ENCODE measurements around the gene MYO3A.

MYO3A gene

DNA sequence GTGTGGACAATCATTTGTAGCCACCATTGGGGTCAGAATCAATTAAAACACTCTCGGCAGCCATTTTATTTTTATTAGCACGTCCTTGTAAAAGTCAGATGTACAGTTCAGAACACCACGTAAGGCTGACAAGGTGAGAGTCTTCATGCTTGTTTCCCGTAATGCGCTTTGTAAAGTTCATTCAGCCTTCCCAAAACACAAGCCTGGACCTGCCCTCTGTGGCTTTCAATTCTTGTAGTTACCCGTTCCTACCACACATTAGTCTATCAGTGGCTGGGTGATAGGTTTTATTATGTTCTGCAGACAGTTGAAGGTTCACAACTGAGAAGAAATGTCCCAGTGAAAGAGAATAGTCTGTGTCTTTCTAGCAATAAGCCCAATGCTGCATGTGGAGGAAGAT lies 317.9 kb downstream of the MYO3A start:
- TF ChIP-seq, protein P1, sequence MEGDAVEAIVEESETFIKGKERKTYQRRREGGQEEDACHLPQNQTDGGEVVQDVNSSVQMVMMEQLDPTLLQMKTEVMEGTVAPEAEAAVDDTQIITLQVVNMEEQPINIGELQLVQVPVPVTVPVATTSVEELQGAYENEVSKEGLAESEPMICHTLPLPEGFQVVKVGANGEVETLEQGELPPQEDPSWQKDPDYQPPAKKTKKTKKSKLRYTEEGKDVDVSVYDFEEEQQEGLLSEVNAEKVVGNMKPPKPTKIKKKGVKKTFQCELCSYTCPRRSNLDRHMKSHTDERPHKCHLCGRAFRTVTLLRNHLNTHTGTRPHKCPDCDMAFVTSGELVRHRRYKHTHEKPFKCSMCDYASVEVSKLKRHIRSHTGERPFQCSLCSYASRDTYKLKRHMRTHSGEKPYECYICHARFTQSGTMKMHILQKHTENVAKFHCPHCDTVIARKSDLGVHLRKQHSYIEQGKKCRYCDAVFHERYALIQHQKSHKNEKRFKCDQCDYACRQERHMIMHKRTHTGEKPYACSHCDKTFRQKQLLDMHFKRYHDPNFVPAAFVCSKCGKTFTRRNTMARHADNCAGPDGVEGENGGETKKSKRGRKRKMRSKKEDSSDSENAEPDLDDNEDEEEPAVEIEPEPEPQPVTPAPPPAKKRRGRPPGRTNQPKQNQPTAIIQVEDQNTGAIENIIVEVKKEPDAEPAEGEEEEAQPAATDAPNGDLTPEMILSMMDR (IDR thresholded peaks at IDR 0.05; ENCODE audit: borderline replicate concordance, insufficient read depth, low read depth, low read length) = no peak
- no peak overlapping the region for H3K4me3 ChIP-seq (ENCODE audit: low read depth, low read length)

DNA sequence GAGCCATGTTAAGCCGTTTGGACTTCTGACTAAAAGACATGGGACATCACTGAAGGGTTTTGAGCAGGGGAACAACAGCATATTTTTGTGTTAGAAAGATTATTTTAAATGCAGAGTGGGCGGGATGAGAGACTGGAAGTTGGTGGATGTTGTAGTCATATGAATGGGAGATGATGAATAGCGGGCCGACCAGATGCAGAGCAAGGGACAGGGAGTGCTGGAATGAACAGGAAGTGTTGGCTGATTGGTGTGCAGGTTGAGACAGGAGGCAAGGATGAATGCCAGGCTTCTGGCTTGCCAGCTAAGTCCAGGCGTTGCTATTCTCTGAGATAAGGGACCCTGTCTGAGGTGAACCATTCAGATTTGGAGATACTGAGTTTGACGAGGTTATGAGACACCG lies 320.6 kb downstream of the MYO3A start:
- TF ChIP-seq, protein P1 (IDR thresholded peaks at IDR 0.05; ENCODE audit: borderline replicate concordance, insufficient read depth, low read depth, low read length) = no peak
- H3K4me3 ChIP-seq (ENCODE audit: low read depth, low read length) = no peak overlapping the region

DNA sequence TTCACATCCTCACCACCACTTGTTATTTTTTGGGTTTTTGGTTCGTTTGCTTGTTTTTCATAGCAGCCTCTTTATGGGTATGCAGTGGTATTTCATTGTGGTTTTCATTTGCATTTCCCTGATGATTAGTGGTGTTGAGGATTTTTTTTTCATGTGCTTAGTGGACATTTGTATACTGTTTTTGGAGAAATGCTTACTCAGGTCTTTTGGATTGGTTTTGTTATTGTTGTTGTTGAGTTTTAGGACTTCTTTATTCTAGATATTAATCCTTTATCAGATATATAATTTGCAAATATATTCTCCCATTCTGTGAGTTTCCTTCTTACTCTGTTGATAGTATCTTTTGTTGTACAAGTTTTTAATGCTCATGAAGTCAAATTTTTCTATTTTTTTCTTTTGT lies 325.3 kb downstream of the MYO3A start:
- TF ChIP-seq, protein P1 (IDR thresholded peaks at IDR 0.05; ENCODE audit: borderline replicate concordance, insufficient read depth, low read depth, low read length) = no peak
- no peak overlapping the region for H3K4me3 ChIP-seq (ENCODE audit: low read depth, low read length)
